WERI-Rb-1 (cell line): Measurements from ENCODE around the gene RAB11FIP2.

Experiments
- DNase-seq: peaks from one replicate; pipeline ENCODE4 v3.0.0-alpha.2; 2020
- H3K27ac ChIP-seq: fragments of 250-450 bp; sonication (Bioruptor Pico); 2 replicates; pipeline ENCODE4 v1.5.1; 2020; ENCODE audit warnings: mild to moderate bottlenecking, moderate library complexity
- H3K27me3 ChIP-seq: fragments of 250-450 bp; sonication (Bioruptor Pico); 2 replicates; pipeline ENCODE4 v1.5.1; 2021; ENCODE audit warnings: mild to moderate bottlenecking, low read depth, moderate library complexity; ENCODE audit not compliant: insufficient read depth, severe bottlenecking
- H3K36me3 ChIP-seq: fragments of 250-450 bp; sonication (Bioruptor Pico); 2 replicates; pipeline ENCODE4 v1.5.1; 2020; ENCODE audit warnings: mild to moderate bottlenecking, moderate library complexity
- H3K4me3 ChIP-seq: 2 replicates; pipeline ENCODE4 v1.5.1; 2011; ENCODE audit warnings: low read depth, mild to moderate bottlenecking, control low read depth, low read length
- H3K9me3 ChIP-seq: fragments of 250-450 bp; sonication (Bioruptor Pico); 2 replicates; pipeline ENCODE4 v1.5.1; 2021; ENCODE audit warnings: mild to moderate bottlenecking, moderate library complexity; ENCODE audit not compliant: severe bottlenecking
- CTCF ChIP-seq: IDR thresholded peaks from 2 replicates; pipeline ENCODE4 v1.5.1; 2011; ENCODE audit warnings: low read depth, mild to moderate bottlenecking, control low read depth, inconsistent platforms, low read length

The RAB11FIP2 gene

GRCh38 chr10:117956972-117957371, 89.8 kb downstream of the RAB11FIP2 start:
- no peak overlapping the region for H3K4me3 ChIP-seq
- H3K9me3 ChIP-seq, result no peaks in the 10 kb centered on the region
- DNase-seq, result no peak
- no peak for TF ChIP-seq CTCF
- H3K27ac ChIP-seq, result no peak overlapping the region
- no peaks in the 10 kb centered on the region for H3K27me3 ChIP-seq
- no peaks in the 10 kb centered on the region for H3K36me3 ChIP-seq

GRCh38 chr10:117955176-117955575, 91.6 kb downstream of the RAB11FIP2 start:
- Histone ChIP-seq H3K9me3 (no peaks in the 10 kb centered on the region), H3K36me3 (no peaks in the 10 kb centered on the region), H3K4me3 (no peak overlapping the region), H3K27me3 (no peaks in the 10 kb centered on the region), H3K27ac (no peak overlapping the region)
- no peak for DNase-seq
- TF ChIP-seq CTCF, result no peak
